Urinary bladder (tissue), 4 donors: ENCODE data around the gene DGKB. TPM values are rescaled to one million over a fixed set of nuclear protein-coding genes. Genes with fewer than 3 reads are reported as not detected.

Experiments
- DNase-seq: peaks from one replicate; pipeline ENCODE4 v3.0.0-alpha.2; 2015; ENCODE audit errors: extremely low spot score
- H3K27ac ChIP-seq: one replicate; pipeline ENCODE4 v1.5.1; 2013; ENCODE audit warnings: low read depth, mild to moderate bottlenecking, moderate library complexity
- H3K36me3 ChIP-seq: one replicate; pipeline ENCODE4 v1.6.1; 2013; ENCODE audit warnings: mild to moderate bottlenecking, moderate library complexity; ENCODE audit not compliant: insufficient read depth
- H3K4me1 ChIP-seq: one replicate; pipeline ENCODE4 v1.6.1; 2013; ENCODE audit warnings: mild to moderate bottlenecking, moderate library complexity; ENCODE audit not compliant: insufficient read depth
- H3K4me3 ChIP-seq: one replicate; pipeline ENCODE4 v1.5.1; 2013; ENCODE audit warnings: low read depth, low read length
- WGBS: extraction: QIAGEN DNeasy Blood & Tissue Kit; methylation state at CpG from one replicate; pipeline ENCODE4 v1.1.7; 2013; 5-methylcytosine and 5-hydroxymethylcytosine counted together
- polyA plus RNA-seq: library from polyadenylated mRNA; stranded (reverse); fragments of 200-250 nt; gene quantifications from one replicate; pipeline ENCODE4 v1.2.3, GENCODE V29; 2013
- total RNA-seq: library from RNA; depleted of rRNA; stranded (reverse); fragments of >200 nt; gene quantifications from one replicate; pipeline ENCODE4 v1.2.3, GENCODE V29; 2014
- donor health status: healthy with polysubstance abuse.
- donor health status: healthy.

DGKB gene
- total and polyA plus RNA-seq, 2 donors = 1.2 to 22.5 TPM

- Histone ChIP-seq H3K4me1 (no peaks in the 10 kb centered on the region), H3K4me3 (no peak overlapping the region), H3K36me3 (no peaks in the 10 kb centered on the region), H3K27ac (no peak overlapping the region)
- 73% methylated on average over 2 of the region's 2 CpGs for whole genome bisulfite sequencing
- DNase-seq = no peak
These were observed 465.7 kb downstream of the DGKB start for GRCh38 chr7:14436878-14437277.

- WGBS = 49% methylated on average over 2 of the region's 2 CpGs
- DNase-seq = no peak
These were observed 469.6 kb downstream of the DGKB start for GRCh38 chr7:14432924-14433323.

GRCh38 chr7:14430926-14431325 is 471.6 kb downstream of the DGKB start:
- no peaks in the 10 kb centered on the region for H3K36me3 ChIP-seq
- no peak overlapping the region for H3K27ac ChIP-seq
- 88% methylated on average over 3 of the region's 3 CpGs for WGBS
- H3K4me1 ChIP-seq = no peaks in the 10 kb centered on the region
- no peak for DNase-seq
- H3K4me3 ChIP-seq = no peak overlapping the region

More at GRCh38 chr7:14432924-14433323, 469.6 kb downstream of the DGKB start:
- Histone ChIP-seq H3K4me1 (no peaks in the 10 kb centered on the region), H3K4me3 (no peak overlapping the region), H3K27ac (no peak overlapping the region), H3K36me3 (no peaks in the 10 kb centered on the region)

- no peaks in the 10 kb centered on the region for H3K36me3 ChIP-seq
- no peak for DNase-seq
- H3K4me3 ChIP-seq = no peak overlapping the region
- WGBS = 53% methylated on average over 1 of the region's 1 CpG
- no peaks in the 10 kb centered on the region for H3K4me1 ChIP-seq
- H3K27ac ChIP-seq = no peak overlapping the region
These were observed 477.0 kb downstream of the DGKB start for GRCh38 chr7:14425559-14425958.

- 97% methylated on average over 1 of the region's 1 CpG for WGBS
- no peak overlapping the region for H3K27ac ChIP-seq
- DNase-seq = no peak
- H3K4me1 ChIP-seq = no peaks in the 10 kb centered on the region
- no peak overlapping the region for H3K4me3 ChIP-seq
- H3K36me3 ChIP-seq = no peaks in the 10 kb centered on the region
These were observed 477.9 kb downstream of the DGKB start for GRCh38 chr7:14424675-14425074.

- no peak overlapping the region for H3K27ac ChIP-seq
- 87% methylated on average over 5 of the region's 5 CpGs for WGBS
- no peak for DNase-seq
- no peak overlapping the region for H3K4me3 ChIP-seq
- no peaks in the 10 kb centered on the region for H3K36me3 ChIP-seq
- H3K4me1 ChIP-seq = no peaks in the 10 kb centered on the region
These were observed 481.8 kb downstream of the DGKB start for GRCh38 chr7:14420768-14421167.

GRCh38 chr7:14419531-14419930 is 483.0 kb downstream of the DGKB start:
- Histone ChIP-seq H3K4me1 (no peaks in the 10 kb centered on the region), H3K27ac (no peak overlapping the region), H3K36me3 (no peaks in the 10 kb centered on the region), H3K4me3 (no peak overlapping the region)
- 37% methylated on average over 2 of the region's 2 CpGs for WGBS
- no peak for DNase-seq

- 33% methylated on average over 1 of the region's 1 CpG for WGBS
- DNase-seq = no peak
These were observed 483.9 kb downstream of the DGKB start for GRCh38 chr7:14418633-14419032.

GRCh38 chr7:14414274-14414986 is 488.1 kb downstream of the DGKB start:
- WGBS = 43% methylated on average over 3 of the region's 3 CpGs
- Histone ChIP-seq H3K36me3 (no peaks in the 10 kb centered on the region), H3K27ac (no peak overlapping the region), H3K4me1 (no peaks in the 10 kb centered on the region), H3K4me3 (no peak overlapping the region)
- no peak for DNase-seq

More at GRCh38 chr7:14418633-14419032, 483.9 kb downstream of the DGKB start:
- no peak overlapping the region for H3K4me3 ChIP-seq
- no peak overlapping the region for H3K27ac ChIP-seq
- no peaks in the 10 kb centered on the region for H3K4me1 ChIP-seq
- no peaks in the 10 kb centered on the region for H3K36me3 ChIP-seq

GRCh38 chr7:14407246-14408015 is 495.1 kb downstream of the DGKB start:
- no peak overlapping the region for H3K27ac ChIP-seq
- DNase-seq = no peak
- 69% methylated on average over 6 of the region's 6 CpGs for WGBS
- no peaks in the 10 kb centered on the region for H3K4me1 ChIP-seq
- H3K4me3 ChIP-seq = no peak overlapping the region
- H3K36me3 ChIP-seq = no peaks in the 10 kb centered on the region

GRCh38 chr7:14403587-14403986 is 499.0 kb downstream of the DGKB start:
- Histone ChIP-seq H3K27ac (no peak overlapping the region), H3K4me1 (no peaks in the 10 kb centered on the region), H3K36me3 (no peaks in the 10 kb centered on the region), H3K4me3 (no peak overlapping the region)
- DNase-seq = no peak
- WGBS = 81% methylated on average over 2 of the region's 2 CpGs

GRCh38 chr7:14400271-14400670 is 502.3 kb downstream of the DGKB start:
- Histone ChIP-seq H3K27ac (no peak overlapping the region), H3K36me3 (no peaks in the 10 kb centered on the region), H3K4me1 (no peaks in the 10 kb centered on the region), H3K4me3 (no peak overlapping the region)
- 56% methylated on average over 3 of the region's 3 CpGs for WGBS
- DNase-seq = no peak

- H3K4me3 ChIP-seq = no peak overlapping the region
- H3K4me1 ChIP-seq = no peaks in the 10 kb centered on the region
- H3K27ac ChIP-seq = no peak overlapping the region
- no peak for DNase-seq
- no peaks in the 10 kb centered on the region for H3K36me3 ChIP-seq
These were observed 504.0 kb downstream of the DGKB start for GRCh38 chr7:14398526-14398925.

- H3K27ac ChIP-seq = no peak overlapping the region
- no peaks in the 10 kb centered on the region for H3K4me1 ChIP-seq
- no peaks in the 10 kb centered on the region for H3K36me3 ChIP-seq
- no peak overlapping the region for H3K4me3 ChIP-seq
- DNase-seq = no peak
These were observed 506.7 kb downstream of the DGKB start for GRCh38 chr7:14395860-14396259.
